Right lobe of liver (tissue), 6 donors: ENCODE results near the gene VAT1. TPM values are rescaled to one million over a fixed set of nuclear protein-coding genes. Genes with fewer than 3 reads are reported as not detected.
A peak's percentile ranks its signal among the peaks of the same experiment; 100 is the strongest.

Source experiments
- ATAC-seq, 4 donors: fragments of 200-7000 bp; cut with Tn5 transposase; one replicate each; pipeline ENCODE4 v1.9.1; 2020; ENCODE audit warnings: mild to moderate bottlenecking in 4 of 4, moderate library complexity in 4 of 4
- DNase-seq, 3 donors: peaks; one replicate each; pipeline ENCODE4 v3.0.0-alpha.2; 2020
- H3K27ac ChIP-seq, 3 donors: fragments of 200-600 bp; one replicate each; pipeline ENCODE4 v1.8.0; 2022
- H3K27me3 ChIP-seq, 2 donors: fragments of 200-600 bp; one replicate each; pipeline ENCODE4 v1.8.0; 2022
- H3K36me3 ChIP-seq, 4 donors: fragments of 200-600 bp; sonication (generic) in 1 of 4; one replicate each; pipeline versions ENCODE4 v1.5.1 to v1.8.0; 2017 to 2022; ENCODE audit warnings: control low read depth in 1 of 4
- H3K4me1 ChIP-seq, 4 donors: fragments of 200-600 bp; sonication (generic) in 1 of 4; one replicate each; pipeline versions ENCODE4 v1.5.1 to v1.8.0; 2017 to 2022; ENCODE audit warnings: control low read depth in 1 of 4
- H3K4me3 ChIP-seq, 3 donors: fragments of 200-600 bp; one replicate each; pipeline ENCODE4 v1.8.0; 2022
- H3K9me3 ChIP-seq, 4 donors: fragments of 200-600 bp; sonication (generic) in 1 of 4; one replicate each; pipeline versions ENCODE4 v1.5.1 to v1.8.0; 2017 to 2022; ENCODE audit warnings: control low read depth in 1 of 4
- CTCF ChIP-seq, 4 donors: fragments of 200-600 bp in 3 of 4; fragments of 450-650 bp in 1 of 4; IDR thresholded peaks; one replicate each; pipeline versions ENCODE4 v1.5.1 to v1.8.0; 2016 to 2022; ENCODE audit warnings: antibody characterized with exemption in 4 of 4, mild to moderate bottlenecking in 2 of 4
- POLR2A ChIP-seq: fragments of 450-650 bp; IDR thresholded peaks from one replicate; pipeline ENCODE4 v1.6.1; 2017; ENCODE audit warnings: antibody characterized with exemption, mild to moderate bottlenecking
- whole genome bisulfite sequencing: methylation state at CpG from one replicate; pipeline ENCODE4 v1.1.6; 2018; ENCODE audit warnings: low coverage, low lambda C conversion rate; ENCODE audit not compliant: insufficient coverage; ENCODE audit errors: missing lambda C conversion rate; 5-methylcytosine and 5-hydroxymethylcytosine counted together
- intact Hi-C, 2 donors: fragments of 100-400 bp; cut with DNase I; formaldehyde crosslinking; loops; one replicate each; pipeline versions ENCODE4 v1.11.2 to v1.14.1; 2022
- total RNA-seq, 6 experiments: library from RNA; depleted of rRNA in 2 of 6; stranded (reverse); fragments of >200 nt in 2 of 6; fragmentation: NEBNext Ultra II Directional in 3 of 6; extraction: Animal tissue kit (Norgen Biotek cat#: 25700) in 3 of 6; gene quantifications; one replicate each; pipeline versions ENCODE4 v1.1.0 to v1.2.4, GENCODE V29; 2016 to 2023
- donor health status: DM: no; HTN: yes; CAD: no.
- donor health status: DM: no; HTN: no; CAD: no.
- donor health status: DM: no; HTN: no; CAD: no.
- donor health status: DM: no; HTN: yes; CAD: no.
- donor health status: DM: no; HTN: yes; CAD: no.

The VAT1 gene
- total RNA-seq, 6 experiments from 2014 or later: 38.2 to 51.6 (median 43.3) TPM

GRCh38 chr17:43044024-43044423 is 21.8 kb upstream of the VAT1 start:
- intact Hi-C loops: no loop called here
- H3K4me3 ChIP-seq: no peak overlapping the region
- peaks cover 0 to 32% (median 8%) of the 10 kb centered on the region in 4 donors for H3K4me1 ChIP-seq
- no peaks in the 10 kb centered on the region for H3K27me3 ChIP-seq
- H3K27ac ChIP-seq: no peak overlapping the region
- no peak for ATAC-seq
- TF ChIP-seq POLR2A: no peak
- TF ChIP-seq CTCF (IDR thresholded peaks at IDR 0.05): no peak
- H3K36me3 ChIP-seq: no peaks in the 10 kb centered on the region
- no peaks in the 10 kb centered on the region for H3K9me3 ChIP-seq
- DNase-seq: no peak
- WGBS: 70% methylated on average over 3 of the region's 4 CpGs

GRCh38 chr17:43043307-43043706 is 21.1 kb upstream of the VAT1 start:
- DNase-seq (no peak), ATAC-seq (no peak)
- Histone ChIP-seq H3K4me1 (peaks cover 0 to 33% (median 8%) of the 10 kb centered on the region in 4 donors), H3K27ac (no peak overlapping the region), H3K36me3 (no peaks in the 10 kb centered on the region), H3K27me3 (no peaks in the 10 kb centered on the region), H3K9me3 (no peaks in the 10 kb centered on the region), H3K4me3 (no peak overlapping the region)
- intact Hi-C loops: no loop called here
- TF ChIP-seq CTCF (IDR thresholded peaks at IDR 0.05) (no peak), POLR2A (no peak)

- Histone ChIP-seq H3K36me3 (no peaks in the 10 kb centered on the region), H3K9me3 (no peaks in the 10 kb centered on the region), H3K27ac (no peak overlapping the region), H3K27me3 (no peaks in the 10 kb centered on the region), H3K4me3 (no peak overlapping the region), H3K4me1 (peaks cover 0 to 36% (median 8%) of the 10 kb centered on the region in 4 donors)
- WGBS: 80% methylated on average over 5 of the region's 5 CpGs
- DNase-seq: no peak
- ATAC-seq: no peak
- intact Hi-C loops: no loop called here
- no peak for TF ChIP-seq CTCF (IDR thresholded peaks at IDR 0.05)
- TF ChIP-seq POLR2A: no peak
Measured at GRCh38 chr17:43042025-43042628, 19.9 kb upstream of the VAT1 start.

GRCh38 chr17:43040655-43041054 is 18.5 kb upstream of the VAT1 start:
- 9% methylated on average over 2 of the region's 2 CpGs for WGBS

More at GRCh38 chr17:43040655-43041054, 18.5 kb upstream of the VAT1 start:
- DNase-seq (peak; percentile 56 to 79 (median 70)), ATAC-seq (peak; percentile 92 to 96 (median 94))
- Histone ChIP-seq H3K9me3 (no peaks in the 10 kb centered on the region), H3K4me1 (peaks cover 0 to 36% (median 8%) of the 10 kb centered on the region in 4 donors), H3K4me3 (no peak overlapping the region), H3K27ac (peak overlapping the region in 2 of 3 donors; percentile 29 to 64), H3K27me3 (no peaks in the 10 kb centered on the region), H3K36me3 (no peaks in the 10 kb centered on the region)
- intact Hi-C loops: no loop called here
- no peak for TF ChIP-seq POLR2A
- no peak for TF ChIP-seq CTCF (IDR thresholded peaks at IDR 0.05)
